ENCODE data around the gene XYLT1.
A peak's percentile ranks its signal among the peaks of the same experiment; 100 is the strongest.
"Not testable (repeated sequence)": the region's sequence is repeated elsewhere in the genome, so short reads cannot be mapped to it uniquely, and the experiment has no call there.

XYLT1 gene

GRCh38 chr16:17493012-17493411, 22.3 kb upstream of the XYLT1 start:
- Histone ChIP-seq H3K36me3 (no peaks in the 10 kb centered on the region), H4K20me1 (no peaks in the 10 kb centered on the region), H3K27ac (no peak overlapping the region), H3K4me1 (no peaks in the 10 kb centered on the region), H3K4me3 (no peak overlapping the region), H3K9me3 (replicated peaks in 1 of 11) (no peaks in the 10 kb centered on the region), H3K9ac (no peak overlapping the region), H3K27me3 (no peaks in the 10 kb centered on the region), H3K4me2 (no peak overlapping the region)
- no peak for TF ChIP-seq Cebpa-rat (IDR thresholded peaks at IDR 0.05)

- no peaks in the 10 kb centered on the region for H4K20me1 ChIP-seq
- no peaks in the 10 kb centered on the region for H3K4me1 ChIP-seq
- H3K4me2 ChIP-seq, result no peak overlapping the region
- H3K36me3 ChIP-seq, result no peaks in the 10 kb centered on the region
- H3K9ac ChIP-seq, result no peak overlapping the region
- H3K27ac ChIP-seq, result no peak overlapping the region
- no peaks in the 10 kb centered on the region for H3K9me3 ChIP-seq (replicated peaks in 1 of 11)
- no peak overlapping the region for H3K4me3 ChIP-seq
- no peaks in the 10 kb centered on the region for H3K27me3 ChIP-seq
- TF ChIP-seq Cebpa-rat (IDR thresholded peaks at IDR 0.05), result no peak
These were observed 20.4 kb upstream of the XYLT1 start for GRCh38 chr16:17491140-17491662.

DNA sequence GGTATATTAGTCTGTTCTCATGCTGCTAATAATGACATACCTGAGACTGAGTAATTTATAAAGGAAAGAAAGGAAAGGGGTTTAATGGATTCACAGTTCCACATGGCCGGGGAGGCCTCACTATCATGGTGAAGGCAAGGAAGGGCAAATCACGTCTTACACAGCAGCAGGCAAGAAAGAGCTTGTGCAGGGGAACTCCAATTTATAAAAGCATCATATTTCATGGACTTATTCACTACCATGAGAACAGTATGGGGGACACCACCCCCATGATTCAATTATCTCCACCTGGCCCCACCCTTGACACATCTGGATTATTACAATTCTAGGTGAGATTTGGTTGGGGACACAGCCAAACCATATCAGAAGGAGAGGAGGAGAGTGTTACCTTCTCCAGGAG, 17.7 kb upstream of the XYLT1 start:
- no peak for TF ChIP-seq Cebpa-rat (IDR thresholded peaks at IDR 0.05)
- Histone ChIP-seq H4K20me1 (no peaks in the 10 kb centered on the region), H3K9me3 (replicated peaks in 1 of 11) (no peaks in the 10 kb centered on the region), H3K36me3 (no peaks in the 10 kb centered on the region), H3K4me1 (no peaks in the 10 kb centered on the region), H3K9ac (no peak overlapping the region), H3K4me2 (no peak overlapping the region), H3K27ac (no peak overlapping the region), H3K27me3 (no peaks in the 10 kb centered on the region), H3K4me3 (no peak overlapping the region)

DNA sequence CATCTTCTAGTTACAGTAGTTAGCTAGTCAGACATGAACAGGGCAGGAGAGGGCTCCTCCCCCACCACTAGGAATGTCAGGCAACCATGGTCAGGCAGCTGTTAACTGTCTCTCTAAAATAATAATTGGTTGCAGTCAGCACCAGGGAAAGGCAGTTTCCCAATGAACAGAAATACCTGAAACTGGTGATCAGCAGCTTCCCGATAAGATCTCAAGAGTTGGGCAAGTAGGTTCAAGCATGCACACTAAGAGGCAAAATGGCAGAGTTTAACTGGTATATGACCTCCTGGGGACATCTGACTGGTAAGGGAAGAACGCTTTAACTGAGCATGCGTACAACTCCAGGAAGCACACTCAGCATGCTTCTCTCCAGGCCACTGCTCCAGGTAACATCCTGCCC, 12.6 kb upstream of the XYLT1 start:
- no peak overlapping the region for H3K4me3 ChIP-seq
- no peak overlapping the region for H3K27ac ChIP-seq
- TF ChIP-seq Cebpa-rat (IDR thresholded peaks at IDR 0.05), result no peak
- peaks cover 0 to 15% (median 0%) of the 10 kb centered on the region in 11 experiments; a peak in 3 of 22 replicates for H3K9me3 ChIP-seq (replicated peaks in 1 of 11)
- H3K36me3 ChIP-seq, result no peaks in the 10 kb centered on the region
- H3K27me3 ChIP-seq, result no peaks in the 10 kb centered on the region
- peaks cover 0 to under 1% (median 0%) of the 10 kb centered on the region in 10 experiments; a peak in 4 of 20 replicates for H3K4me1 ChIP-seq
- no peak overlapping the region for H3K9ac ChIP-seq
- no peak overlapping the region for H3K4me2 ChIP-seq
- H4K20me1 ChIP-seq, result no peaks in the 10 kb centered on the region

GRCh38 chr16:17482341-17482740, 11.6 kb upstream of the XYLT1 start:
- H3K27ac ChIP-seq, H3K4me1 ChIP-seq, H3K4me3 ChIP-seq: not testable (repeated sequence)

GRCh38 chr16:17481736-17482135, 11.0 kb upstream of the XYLT1 start:
- peaks cover 0 to 12% (median 5%) of the 10 kb centered on the region in 10 experiments; a peak in 11 of 20 replicates for H3K4me1 ChIP-seq
- H3K27ac ChIP-seq, result no peak overlapping the region
- H3K4me2 ChIP-seq, result no peak overlapping the region
- TF ChIP-seq Cebpa-rat (IDR thresholded peaks at IDR 0.05), result no peak
- H4K20me1 ChIP-seq, result no peaks in the 10 kb centered on the region
- H3K36me3 ChIP-seq, result no peaks in the 10 kb centered on the region
- no peak overlapping the region for H3K9ac ChIP-seq
- H3K4me3 ChIP-seq, result no peak overlapping the region
- H3K9me3 ChIP-seq (replicated peaks in 1 of 11), result peaks cover 0 to 15% (median 0%) of the 10 kb centered on the region in 11 experiments; a peak in 3 of 22 replicates
- H3K27me3 ChIP-seq, result no peaks in the 10 kb centered on the region

More at GRCh38 chr16:17482341-17482740, 11.6 kb upstream of the XYLT1 start:
- not testable (repeated sequence) for H3K27me3 ChIP-seq, H3K4me2 ChIP-seq, H3K9ac ChIP-seq, H4K20me1 ChIP-seq, H3K36me3 ChIP-seq
- peaks cover 0 to 15% (median 0%) of the 10 kb centered on the region in 11 experiments; a peak in 3 of 22 replicates for H3K9me3 ChIP-seq (replicated peaks in 1 of 11)

- not testable (repeated sequence) for H3K4me3 ChIP-seq, H3K27ac ChIP-seq
- 0 out of 22 replicates have a peak overlapping the region, but pooled peaks of 1 of the 11 experiments have one; percentile 3 for H3K4me2 ChIP-seq
These were observed 6.4 kb upstream of the XYLT1 start for GRCh38 chr16:17477260-17477545.

DNA sequence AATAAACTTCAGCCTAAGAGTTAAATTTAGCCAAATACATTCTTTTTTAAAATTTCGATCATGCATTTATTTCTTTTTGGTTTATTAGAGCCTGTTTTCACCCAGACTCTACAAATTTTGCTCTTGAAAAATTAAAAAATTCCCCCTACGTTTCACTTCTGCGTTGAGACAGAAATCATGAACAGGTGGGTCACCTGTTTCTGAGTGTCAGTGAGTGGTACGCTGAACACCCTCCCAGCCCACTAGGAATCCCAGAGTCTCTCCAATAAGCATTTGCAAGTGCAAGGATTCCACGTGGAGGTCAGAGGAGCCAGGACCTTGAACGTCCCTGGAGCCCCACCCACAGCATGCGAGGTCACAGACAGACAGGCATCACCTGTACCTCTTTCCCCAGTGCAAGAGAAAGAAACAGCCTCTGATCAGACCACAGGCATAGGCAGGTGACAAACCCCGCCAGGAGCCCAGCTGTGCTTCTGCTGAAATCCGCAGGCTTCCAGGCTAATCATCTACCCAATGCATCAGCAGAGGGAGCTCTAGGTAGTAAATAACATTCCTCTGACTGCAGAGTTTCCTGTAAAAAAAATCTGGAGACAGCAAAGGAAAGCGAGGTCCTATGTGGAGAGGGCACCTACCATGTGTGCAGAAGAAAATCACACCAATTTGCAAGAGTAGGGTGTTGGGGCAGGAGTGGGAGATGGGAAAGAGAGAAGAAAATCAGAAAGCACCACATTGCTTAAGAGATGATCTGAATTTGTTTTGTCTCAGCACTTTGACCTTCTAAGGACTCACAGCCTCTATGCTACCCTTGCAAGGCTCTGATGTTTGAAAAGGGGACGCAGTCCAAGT, 5.9 kb upstream of the XYLT1 start:
- H3K4me3 ChIP-seq, result no peak overlapping the region
- H3K9me3 ChIP-seq (replicated peaks in 1 of 11), result peaks cover 0 to 15% (median 0%) of the 10 kb centered on the region in 11 experiments; a peak in 3 of 22 replicates
- peak overlapping the region in 4 of 11 experiments; percentile 3 to 50 (median 28); a peak in 6 of 22 replicates for H3K4me2 ChIP-seq
- H3K4me1 ChIP-seq, result peaks cover 9 to 54% (median 39%) of the 10 kb centered on the region in 10 experiments; a peak in 18 of 20 replicates
- H3K27ac ChIP-seq, result no peak overlapping the region
- no peak for TF ChIP-seq Cebpa-rat (IDR thresholded peaks at IDR 0.05)
- no peaks in the 10 kb centered on the region for H3K36me3 ChIP-seq
- H3K9ac ChIP-seq, result no peak overlapping the region
- no peaks in the 10 kb centered on the region for H4K20me1 ChIP-seq
- peaks cover 0 to 4% (median 0%) of the 10 kb centered on the region in 11 experiments; a peak in 1 of 22 replicates for H3K27me3 ChIP-seq

More at GRCh38 chr16:17477260-17477545, 6.4 kb upstream of the XYLT1 start:
- not testable (repeated sequence) for H3K36me3 ChIP-seq, H3K27me3 ChIP-seq, H3K9ac ChIP-seq, H4K20me1 ChIP-seq
- Histone ChIP-seq H3K9me3 (replicated peaks in 1 of 11) (peaks cover 0 to 15% (median 0%) of the 10 kb centered on the region in 11 experiments; a peak in 3 of 22 replicates), H3K4me1 (peaks cover 9 to 48% (median 34%) of the 10 kb centered on the region in 10 experiments; a peak in 18 of 20 replicates)

- Histone ChIP-seq H3K4me3 (no peak overlapping the region), H3K27me3 (peaks cover 0 to 8% (median 0%) of the 10 kb centered on the region in 11 experiments; a peak in 1 of 22 replicates), H3K36me3 (no peaks in the 10 kb centered on the region), H3K4me2 (peak overlapping the region; percentile 61 to 88 (median 79); a peak in 19 of 22 replicates), H3K9me3 (replicated peaks in 1 of 11) (peaks cover 0 to 7% (median 0%) of the 10 kb centered on the region in 11 experiments; a peak in 3 of 22 replicates), H3K4me1 (peaks cover 9 to 62% (median 47%) of the 10 kb centered on the region in 10 experiments; a peak in 18 of 20 replicates), H3K9ac (peak overlapping the region in 3 of 11 experiments; percentile 35 to 55 (median 50); a peak in 1 of 22 replicates), H4K20me1 (peaks cover 0 to 4% (median 2%) of the 10 kb centered on the region in 11 experiments; a peak in 8 of 22 replicates), H3K27ac (peak overlapping the region in 2 of 11 experiments; percentile 61 to 63; a peak in 2 of 22 replicates)
- TF ChIP-seq Cebpa-rat (IDR thresholded peaks at IDR 0.05), result no peak
These were observed 4.3 kb upstream of the XYLT1 start for GRCh38 chr16:17475104-17475503.
